GM21825 (cell line): Measurements from ENCODE around the gene MCOLN2.
"Not testable (repeated sequence)": the region's sequence is repeated elsewhere in the genome, so short reads cannot be mapped to it uniquely, and the experiment has no call there.

Experiments used
- ATAC-seq: cut with Tn5 transposase; IDR thresholded peaks from one replicate; pipeline ENCODE4 v1.9.1; 2021; ENCODE audit warnings: mild to moderate bottlenecking, moderate library complexity; ENCODE audit not compliant: unreplicated experiment

MCOLN2 gene

DNA sequence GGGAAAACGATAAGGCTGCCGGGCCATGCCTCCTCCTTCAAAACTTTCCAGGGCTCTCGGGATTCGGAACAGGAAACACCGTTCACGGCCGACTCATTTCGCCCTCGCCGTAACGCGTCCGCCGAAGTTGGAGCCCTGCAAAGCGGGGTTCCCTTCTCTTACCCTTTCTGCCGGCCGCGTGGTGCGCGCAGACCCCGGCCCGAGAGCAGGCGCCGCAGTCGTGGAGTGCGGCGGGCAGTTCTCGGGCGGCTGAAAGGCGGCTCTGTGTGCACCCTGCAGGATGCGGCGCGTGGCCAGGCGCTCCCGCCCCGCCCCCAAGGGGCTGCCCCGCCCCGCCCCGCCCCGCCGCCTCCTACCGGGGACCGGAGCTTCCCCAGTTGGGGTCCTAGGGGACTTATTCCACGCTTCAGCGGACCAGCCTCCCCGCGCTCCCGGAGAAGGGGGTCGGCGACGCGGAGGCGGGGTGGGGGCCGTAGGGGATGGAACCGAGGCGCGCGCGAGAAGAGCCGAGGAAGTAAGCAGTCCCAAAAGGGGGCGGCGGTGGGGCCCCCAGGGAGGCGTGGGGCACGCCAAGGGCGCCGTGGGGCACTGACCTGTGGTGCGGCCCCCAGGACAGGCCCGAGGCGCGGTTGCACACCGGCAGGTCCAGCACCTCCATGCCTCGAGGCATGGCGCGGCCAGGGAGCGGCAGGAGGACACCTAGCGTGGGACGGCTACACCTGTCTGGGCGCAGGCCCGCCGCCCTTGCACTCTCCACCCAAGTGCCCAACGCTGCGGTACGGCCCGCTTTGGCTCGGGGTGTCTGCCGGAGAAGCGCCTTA, at the start of gene MCOLN2:
TSS of gene MCOLN2 (minus strand) at position 268 of the 821 bp plus-strand sequence. CDS start at position 27, 241 bp downstream.
- ATAC-seq = peak; percentile 46

DNA sequence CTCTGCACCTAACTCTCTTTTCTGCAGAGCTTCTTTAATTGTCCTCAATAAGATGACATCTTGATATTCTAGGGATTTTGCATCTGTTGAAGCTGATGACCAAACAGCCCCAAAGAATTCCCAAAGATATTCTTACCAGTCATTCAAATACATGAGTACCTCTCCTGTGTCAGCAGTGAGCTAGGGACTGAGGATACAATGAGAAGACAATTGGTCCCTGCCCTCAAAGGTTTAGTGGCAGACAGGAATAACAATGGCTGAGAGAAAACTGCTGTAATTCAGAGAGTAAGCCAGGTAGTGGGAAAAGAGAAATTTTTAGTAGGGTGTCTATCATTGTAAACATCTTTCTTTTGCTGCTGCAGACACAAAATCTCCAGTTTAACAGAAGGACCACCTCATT, 45.5 kb upstream of the MCOLN2 start:
- no peak for ATAC-seq

DNA sequence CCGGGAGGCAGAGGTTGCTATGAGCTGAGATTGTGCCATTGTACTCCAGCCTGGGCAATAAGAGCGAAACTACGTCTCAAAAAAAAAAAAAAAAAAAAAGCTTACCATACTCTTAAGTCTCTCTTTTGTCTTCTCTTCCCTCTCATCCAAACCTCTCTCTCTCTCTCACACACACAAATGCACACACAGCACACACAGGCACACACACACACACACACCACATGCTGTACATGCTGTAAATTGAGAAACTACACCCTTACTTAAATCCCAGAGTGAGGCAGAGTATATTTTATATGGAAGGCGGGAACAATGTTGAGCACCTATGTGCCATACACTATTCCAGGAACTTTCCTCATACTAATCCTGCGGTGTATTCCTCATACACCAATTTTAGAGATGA, 44.9 kb upstream of the MCOLN2 start:
- no peak for ATAC-seq

DNA sequence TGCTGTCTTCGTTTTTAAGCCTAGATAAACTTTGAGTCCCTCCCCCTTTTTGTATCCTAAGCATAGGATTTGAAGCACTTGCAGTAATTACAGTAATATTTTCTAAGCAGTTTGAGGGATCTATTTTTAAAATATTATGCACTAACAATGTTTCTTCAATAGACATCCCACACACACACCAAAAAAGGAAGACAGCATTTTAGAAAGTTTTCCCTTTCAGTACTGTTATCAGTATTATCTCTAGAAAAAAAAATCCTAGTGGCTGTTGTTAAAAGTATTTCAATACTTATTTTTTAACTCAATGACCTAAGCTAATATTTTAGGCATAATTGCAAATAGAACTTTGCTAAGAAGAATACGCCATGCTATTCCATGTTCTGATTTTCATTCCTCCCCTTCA, 36.3 kb upstream of the MCOLN2 start:
- ATAC-seq = no peak

DNA sequence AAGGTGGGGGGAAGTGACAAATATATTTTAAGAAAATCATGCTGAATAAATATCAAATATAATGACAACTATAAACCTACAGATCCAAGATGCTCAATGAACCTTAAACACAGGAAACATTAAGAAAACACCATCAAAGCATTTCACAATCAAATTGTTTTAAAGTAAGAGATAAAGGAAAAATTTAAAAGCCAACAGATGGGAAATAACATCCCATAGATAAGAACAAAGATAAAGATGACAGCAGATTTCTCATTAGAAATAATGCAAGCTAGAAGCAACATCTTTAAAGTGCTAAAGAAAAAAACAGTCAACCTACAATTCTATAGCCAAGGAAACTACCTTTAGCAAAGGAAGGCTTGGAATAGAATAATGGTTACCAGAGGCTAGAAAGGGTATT, 33.6 kb upstream of the MCOLN2 start:
- no peak for ATAC-seq

DNA sequence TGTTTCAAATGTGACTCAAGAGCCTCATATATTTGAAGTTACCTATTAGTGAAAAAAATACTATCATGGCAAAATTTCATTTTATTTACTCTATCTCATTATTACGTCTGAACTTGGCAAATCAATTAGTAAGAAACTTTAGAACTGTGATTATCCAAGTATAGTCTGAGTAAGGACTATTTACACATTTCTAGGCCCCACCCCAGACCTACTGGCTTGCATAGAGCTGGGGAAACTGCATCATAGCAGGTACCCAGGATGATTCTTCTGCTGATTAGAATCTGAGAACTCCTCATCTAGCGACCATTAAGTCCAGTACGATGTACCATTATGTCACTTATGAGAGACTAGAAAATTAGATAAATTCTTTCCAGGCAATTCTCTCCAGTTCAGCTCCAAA, 31.2 kb upstream of the MCOLN2 start:
- ATAC-seq = no peak

DNA sequence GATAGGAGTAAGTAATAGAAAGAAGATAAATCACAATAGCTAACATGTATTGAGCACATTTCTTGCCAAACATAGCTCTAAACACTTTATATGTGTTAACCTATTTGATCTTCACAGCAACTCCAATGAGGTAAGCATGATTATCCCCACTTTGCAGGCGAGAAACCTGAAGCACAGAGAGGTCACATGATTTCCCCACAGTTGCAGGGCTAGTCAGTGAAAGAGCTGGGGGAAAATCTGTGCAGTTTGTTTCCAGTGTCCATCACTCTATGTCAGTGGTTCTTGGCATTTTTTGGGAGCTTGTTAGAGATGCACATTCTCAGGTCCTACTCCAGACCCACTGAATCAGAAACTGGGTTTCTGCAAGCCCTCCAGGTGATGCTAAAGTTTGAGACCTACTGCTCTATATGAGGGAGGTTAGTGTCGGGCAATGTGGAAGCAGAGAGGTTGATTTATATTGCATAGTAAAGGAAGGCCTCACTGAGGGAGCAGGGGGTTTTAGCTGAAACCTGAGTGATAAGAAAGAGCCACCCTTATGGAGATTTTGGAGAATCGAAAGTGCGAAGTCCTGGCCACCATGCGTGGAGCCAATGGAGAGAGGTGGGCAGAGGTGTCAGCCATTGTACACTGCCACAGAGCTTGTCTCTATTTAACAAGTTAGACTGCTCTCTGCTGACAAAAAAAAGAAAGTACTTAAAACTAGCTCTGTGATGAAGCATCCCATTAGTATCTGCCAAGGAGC, 30.5 kb upstream of the MCOLN2 start:
- peak; percentile 76 for ATAC-seq

DNA sequence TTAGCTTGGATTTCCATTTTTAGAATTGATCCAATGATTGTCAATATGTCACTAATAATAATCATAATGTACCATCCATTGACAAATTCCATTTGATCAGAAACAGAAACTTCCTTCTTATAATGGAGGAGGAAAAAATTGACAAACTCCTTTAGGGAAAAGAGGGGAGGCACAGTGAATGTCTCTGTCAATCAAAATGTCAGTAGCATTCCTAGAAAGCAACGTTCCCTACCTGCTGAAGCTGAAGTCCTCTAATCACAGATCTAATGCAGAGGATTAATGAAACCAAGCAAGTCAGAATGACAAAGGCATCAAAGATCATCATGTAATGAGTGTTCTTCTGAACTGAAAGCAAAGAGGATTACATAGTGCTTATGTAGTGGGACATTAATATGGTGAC, 29.0 kb upstream of the MCOLN2 start:
- ATAC-seq = no peak

DNA sequence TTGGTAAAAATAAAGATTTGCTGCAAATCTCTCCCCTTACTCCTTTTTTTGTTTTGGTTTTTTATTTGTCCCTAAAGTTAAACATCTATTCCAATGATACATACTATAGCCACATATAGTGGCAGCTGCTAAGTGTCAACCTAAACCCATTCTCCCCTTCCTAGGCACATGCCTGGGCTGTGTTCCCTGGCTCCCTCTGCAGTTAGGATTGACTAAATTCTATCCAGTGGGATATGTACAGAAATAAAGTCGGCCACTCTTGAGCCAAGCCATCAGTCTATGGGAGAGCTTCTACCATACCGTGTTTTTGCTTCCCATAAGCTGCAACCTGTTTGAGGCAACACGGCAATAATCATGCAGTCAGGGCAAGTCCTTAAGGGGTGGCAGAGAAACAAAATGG, 27.8 kb upstream of the MCOLN2 start:
- ATAC-seq = no peak

DNA sequence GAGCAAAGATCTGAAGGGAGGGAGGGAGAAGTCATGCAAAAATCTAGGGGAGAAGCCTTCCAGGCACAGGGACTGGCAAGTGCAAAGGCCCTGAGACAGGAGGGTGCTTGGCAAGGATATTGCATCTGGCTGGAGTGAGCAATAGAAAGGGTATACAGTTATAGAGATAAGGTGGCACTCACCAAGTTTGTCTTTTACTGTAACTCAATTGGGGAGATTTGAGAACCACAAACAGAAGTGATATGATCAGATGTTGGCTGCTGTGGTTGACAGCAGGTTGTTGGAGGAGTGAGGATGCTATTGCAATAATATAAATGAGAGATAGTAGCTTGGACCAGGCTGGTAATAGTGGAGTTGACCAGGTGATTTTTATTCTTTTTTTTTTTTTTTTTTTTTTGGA, 25.8 kb upstream of the MCOLN2 start:
- ATAC-seq = no peak

DNA sequence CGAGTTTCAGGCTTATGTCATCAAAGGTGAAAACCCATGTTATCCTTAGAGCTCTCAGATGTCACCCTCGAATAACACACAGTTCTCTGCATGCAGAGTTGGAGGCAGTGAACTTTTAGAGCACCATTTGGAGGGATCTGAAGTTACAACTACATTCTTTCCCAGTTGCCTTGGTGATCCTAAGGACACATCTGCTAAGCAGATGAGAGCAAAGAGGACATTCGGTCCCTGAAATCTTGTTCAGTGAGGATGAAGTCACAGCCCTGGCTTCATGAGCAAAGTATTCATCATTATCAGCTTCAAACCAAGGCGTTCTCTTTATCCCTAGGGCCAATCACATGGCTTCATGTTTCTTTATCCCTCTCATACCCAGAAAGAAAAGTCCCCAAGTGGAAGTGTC, 23.1 kb upstream of the MCOLN2 start:
- ATAC-seq = no peak

DNA sequence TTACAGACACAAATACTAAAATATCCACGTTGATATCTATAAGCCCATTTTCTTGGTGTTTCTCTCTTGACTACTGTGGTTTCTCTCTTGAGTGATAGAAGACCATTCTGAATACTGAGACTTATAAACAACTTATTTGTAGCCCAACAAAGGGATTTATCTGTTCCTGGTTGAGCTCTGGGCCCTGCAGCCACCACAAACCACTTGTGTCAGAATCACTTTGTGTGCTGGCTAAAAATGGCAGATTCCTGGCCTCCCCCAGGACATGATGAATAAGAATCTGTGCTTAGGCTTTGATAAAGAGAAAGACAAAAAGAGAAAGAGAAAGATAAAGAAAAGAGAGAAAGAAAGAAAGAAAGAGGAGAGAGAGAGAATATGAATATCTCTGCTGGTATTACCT, 18.9 kb upstream of the MCOLN2 start:
- ATAC-seq = no peak

DNA sequence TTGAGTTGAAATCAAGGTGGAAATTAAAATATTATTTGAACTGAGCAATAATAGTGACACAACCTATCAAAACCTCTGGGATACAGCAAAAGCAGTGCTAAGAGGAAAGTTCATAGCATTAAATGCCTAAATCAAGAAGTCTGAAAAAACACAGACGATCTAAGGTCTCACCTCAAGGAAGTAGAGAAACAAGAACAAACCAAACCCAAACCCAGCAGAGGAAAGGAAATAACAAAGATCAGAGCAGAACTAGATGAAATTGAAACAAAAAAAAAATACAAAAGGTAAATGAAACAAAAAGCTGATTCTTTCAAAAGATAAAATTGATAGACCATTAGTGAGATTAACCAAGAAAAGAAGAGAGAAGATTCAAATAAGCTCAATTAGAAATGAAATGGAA, 8.7 kb upstream of the MCOLN2 start:
- ATAC-seq = not testable (repeated sequence)

DNA sequence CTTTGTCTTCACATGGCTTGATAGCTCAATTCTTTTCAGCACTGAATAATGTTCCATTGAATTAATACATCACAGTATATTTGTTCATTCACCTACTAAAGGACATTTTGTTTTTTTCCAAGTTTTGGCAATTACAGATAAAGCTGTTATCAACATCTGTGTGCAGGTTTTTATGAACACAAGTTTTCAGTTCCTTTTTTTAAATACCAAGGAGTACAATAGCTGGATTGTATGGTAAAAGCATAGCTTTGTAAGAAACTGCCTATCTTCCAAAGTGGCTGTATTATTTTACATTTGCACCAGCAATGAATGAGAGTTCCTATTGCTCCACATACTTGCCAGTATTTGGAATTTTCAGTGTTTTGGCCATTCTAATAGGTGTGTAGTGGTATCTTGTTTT, 4.8 kb upstream of the MCOLN2 start:
- no peak for ATAC-seq

DNA sequence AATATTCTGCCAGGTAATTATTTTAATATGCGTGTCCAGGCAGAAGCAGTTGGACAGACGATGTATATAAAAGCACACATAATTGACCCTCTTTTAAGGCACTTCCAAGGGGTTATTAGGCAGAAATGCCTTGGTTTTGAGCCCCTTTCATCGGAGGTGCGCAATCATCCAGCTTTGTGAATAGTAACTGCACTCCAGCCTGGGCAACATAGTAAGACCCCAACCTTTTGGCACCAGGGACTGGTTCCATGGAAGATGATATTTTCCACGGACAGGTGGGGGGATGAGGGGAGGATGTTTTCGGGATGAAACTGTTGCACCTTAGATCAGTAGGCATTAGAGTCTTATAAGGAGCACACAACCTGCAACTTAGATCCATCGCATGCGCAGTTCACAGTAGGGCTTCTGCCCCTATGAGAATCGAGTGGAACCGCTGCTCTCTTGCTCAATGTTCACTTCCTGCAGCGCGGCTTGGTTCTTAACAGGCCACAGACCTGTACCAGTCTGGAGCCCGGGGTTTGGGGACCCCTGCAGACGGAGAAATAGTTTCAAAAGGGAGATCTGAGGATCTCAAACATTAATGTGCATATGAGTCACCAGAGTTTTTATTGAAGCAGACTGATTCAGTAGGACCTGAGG, 1.8 kb upstream of the MCOLN2 start:
- no peak for ATAC-seq

DNA sequence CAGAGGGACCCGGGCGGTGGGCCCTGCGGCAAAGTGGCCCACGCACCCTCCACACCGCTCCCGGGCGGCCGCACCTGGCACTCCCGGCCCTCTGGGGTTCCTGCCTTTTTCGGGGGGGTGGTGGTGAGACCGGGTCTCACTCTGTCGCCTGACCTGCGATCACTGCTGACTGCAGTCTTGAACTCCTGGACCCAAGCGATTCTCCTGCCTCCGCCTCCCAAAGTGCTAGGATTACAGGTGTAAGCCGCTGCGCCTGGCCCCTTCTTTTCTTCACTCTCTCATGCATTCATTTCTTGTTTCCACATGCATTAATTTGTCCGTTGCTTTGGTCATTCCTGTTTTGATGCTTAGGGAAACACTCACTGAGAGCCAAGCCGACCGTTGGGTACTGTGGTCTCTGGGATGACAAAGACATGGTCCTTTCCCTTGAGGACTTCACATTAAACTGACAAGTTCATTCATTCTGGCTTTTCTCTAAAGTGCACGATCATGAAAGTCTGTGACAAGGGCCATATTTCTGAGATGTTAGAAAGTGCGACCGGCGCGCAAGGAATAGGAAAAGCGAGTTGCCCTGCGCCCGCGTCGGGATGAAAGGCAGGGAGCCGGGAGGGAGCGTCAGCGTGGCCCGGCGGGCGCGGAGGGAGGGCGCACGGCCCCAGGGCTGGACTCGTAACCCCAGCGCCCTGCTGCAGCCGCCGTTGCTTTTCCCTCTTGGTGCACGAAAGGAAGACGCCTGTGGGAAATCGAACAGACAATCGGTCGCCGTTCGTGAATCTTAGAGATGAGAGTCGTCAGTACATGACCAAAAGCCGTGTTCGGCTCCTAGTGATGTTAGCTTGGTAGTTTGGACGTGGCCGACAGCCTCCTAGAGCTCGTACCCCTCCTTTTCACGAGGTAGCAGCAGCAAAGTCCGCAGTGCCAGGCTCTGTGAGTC, 1.0 kb upstream of the MCOLN2 start:
- ATAC-seq = no peak

DNA sequence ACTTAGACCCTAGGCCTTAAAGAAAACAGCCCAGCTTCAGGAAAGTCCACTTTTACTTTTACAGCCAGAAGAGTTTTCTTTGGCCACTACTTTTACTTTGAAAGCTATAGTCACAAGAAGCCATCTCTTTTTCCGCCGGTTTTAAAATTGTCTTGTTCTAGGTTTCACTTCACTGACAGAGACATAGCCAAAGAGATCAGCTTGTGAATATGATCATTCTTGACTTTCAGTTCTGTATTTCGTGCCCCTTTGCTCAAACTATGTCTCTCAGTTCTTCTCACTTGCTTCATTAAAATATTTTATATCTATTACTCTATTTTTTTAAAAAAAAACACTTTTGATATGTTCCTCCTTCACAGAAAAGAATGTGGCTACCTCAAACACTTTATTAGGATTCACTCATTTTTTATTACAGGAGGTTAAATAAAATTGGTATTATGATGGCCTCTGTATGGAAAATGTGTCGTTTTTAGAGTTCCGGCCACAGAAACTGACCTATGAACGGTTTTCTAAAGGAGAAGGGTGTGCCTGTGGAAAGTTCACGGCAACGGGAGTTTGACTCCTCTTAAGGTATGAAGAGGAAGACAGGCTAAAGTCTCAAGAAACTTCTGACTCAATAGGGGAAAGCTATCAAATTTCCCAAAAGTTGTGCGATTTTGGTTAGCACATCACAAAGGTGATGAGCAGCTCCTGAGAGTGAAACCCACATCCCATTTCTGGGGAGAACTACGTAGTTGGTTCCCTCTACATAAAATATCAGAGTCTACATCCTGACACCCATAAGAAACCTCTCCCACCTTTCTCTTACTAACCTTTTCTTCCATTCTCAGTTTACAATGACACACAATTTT, 1.2 kb downstream of the MCOLN2 start:
- peak; percentile 36 for ATAC-seq

DNA sequence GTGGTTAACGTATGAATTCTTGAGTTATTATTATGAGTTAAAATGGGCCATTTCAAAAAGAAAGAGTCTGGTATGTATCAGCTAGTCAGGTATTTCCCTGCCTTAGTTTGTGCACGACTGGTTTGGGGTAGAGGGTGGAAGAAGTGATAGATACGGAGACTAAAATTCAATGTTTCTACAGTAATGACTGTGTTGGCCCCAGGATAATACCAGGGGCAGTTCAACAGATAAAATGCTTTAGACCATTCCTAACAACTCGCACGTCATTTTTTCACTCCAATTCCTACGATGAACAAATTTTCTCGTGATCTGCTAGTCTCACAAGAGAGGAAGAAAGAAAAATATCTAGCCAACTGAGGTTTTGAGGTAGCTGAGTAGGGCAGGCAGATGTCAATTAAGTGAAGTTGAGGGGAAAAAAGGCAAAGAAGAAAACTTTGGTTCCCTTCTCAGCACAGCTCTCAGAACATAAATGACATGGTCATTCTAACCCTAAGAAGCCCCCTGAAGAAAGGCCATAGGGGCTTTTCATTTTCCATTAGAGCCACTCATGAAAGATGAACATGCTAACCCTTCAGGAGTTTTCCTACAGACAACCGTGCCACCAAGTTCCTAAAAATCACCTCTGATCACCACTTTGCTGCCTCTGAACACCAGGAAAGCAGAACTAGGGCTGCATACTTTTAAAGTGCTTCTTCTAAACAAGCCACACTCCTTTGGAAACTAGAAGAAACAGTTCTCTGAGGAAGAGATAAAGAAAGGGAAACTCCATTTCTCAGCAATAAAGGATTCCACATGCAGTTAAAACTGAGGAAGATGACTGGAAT, 5.6 kb downstream of the MCOLN2 start:
- no peak for ATAC-seq

DNA sequence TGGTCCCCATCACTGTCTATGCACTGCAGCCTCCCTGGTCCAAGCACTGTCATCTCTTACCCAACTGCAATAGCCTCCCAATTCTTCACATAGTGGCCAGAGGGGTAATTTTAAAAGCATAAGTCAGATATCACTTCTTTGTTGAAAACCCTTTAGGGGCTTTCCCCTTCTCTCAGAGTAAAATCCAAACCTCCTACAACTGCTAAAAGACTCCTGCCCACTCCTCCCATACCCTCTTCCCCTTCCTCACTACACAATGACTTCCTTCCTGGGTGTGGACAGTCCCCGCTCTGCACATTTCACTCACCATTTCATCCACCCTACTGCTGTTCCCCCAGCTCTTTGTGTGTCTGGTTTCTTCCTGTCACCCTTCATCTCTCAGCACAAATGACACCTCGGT, 8.3 kb downstream of the MCOLN2 start:
- peak; percentile 69 for ATAC-seq
